Testis (tissue), 3 donors: ENCODE results near the gene CFAP91. TPM values are rescaled to one million over a fixed set of nuclear protein-coding genes. Genes with fewer than 3 reads are reported as not detected.

Experiments
- DNase-seq: peaks from one replicate; pipeline ENCODE4 v3.0.0-alpha.2; 2019
- H3K27ac ChIP-seq, 2 donors: fragments of 200-600 bp; sonication (generic); one replicate each; pipeline ENCODE4 v1.5.1; 2019
- H3K27me3 ChIP-seq: fragments of 200-600 bp; sonication (generic); one replicate; pipeline ENCODE4 v1.5.1; 2019
- H3K36me3 ChIP-seq: fragments of 200-600 bp; sonication (generic); one replicate; pipeline ENCODE4 v1.5.1; 2017; ENCODE audit warnings: low read depth; ENCODE audit errors: missing control alignments
- H3K4me1 ChIP-seq: fragments of 200-600 bp; sonication (generic); one replicate; pipeline ENCODE4 v1.5.1; 2019
- H3K4me3 ChIP-seq, 2 donors: fragments of 200-600 bp; sonication (generic); one replicate each; pipeline ENCODE4 v1.5.1; 2017 to 2019
- H3K9me3 ChIP-seq: fragments of 200-600 bp; sonication (generic); one replicate; pipeline ENCODE4 v1.5.1; 2017
- CTCF ChIP-seq, 3 experiments: fragments of 450-650 bp in 2 of 3; fragments of 200-600 bp in 1 of 3; sonication (generic) in 1 of 3; IDR thresholded peaks; one replicate each; pipeline ENCODE4 v1.5.1; 2016 to 2019; ENCODE audit warnings: antibody characterized with exemption in 3 of 3, mild to moderate bottlenecking in 2 of 3, moderate library complexity in 1 of 3
- POLR2A ChIP-seq: fragments of 450-650 bp; IDR thresholded peaks from one replicate; pipeline ENCODE4 v1.6.1; 2017; ENCODE audit warnings: antibody characterized with exemption, mild to moderate bottlenecking, moderate library complexity
- WGBS, 2 donors: methylation state at CpG; one replicate each; pipeline ENCODE4 v1.1.5; 2018; 5-methylcytosine and 5-hydroxymethylcytosine counted together
- intact Hi-C: fragments of 100-400 bp; cut with DNase I; formaldehyde crosslinking; loops from one replicate; pipeline ENCODE4 v1.15.1; 2023; ENCODE audit warnings: low total_unique reads
- polyA plus RNA-seq: library from polyadenylated mRNA; stranded (reverse); fragments of 350-450 nt; fragmentation: Illumina TruSeq; extraction: RNeasy Lipid Tissue Mini Kit (QIAGEN cat#74804); gene quantifications from one replicate; pipeline ENCODE4 v1.2.3, GENCODE V29; 2014; ENCODE audit warnings: low read depth, low replicate concordance; ENCODE audit not compliant: insufficient read depth
- total RNA-seq, 2 donors: library from RNA; depleted of rRNA; stranded (reverse); fragments of >200 nt; gene quantifications; one replicate each; pipeline ENCODE4 v1.2.3, GENCODE V29; 2016

CFAP91 gene
- total and polyA plus RNA-seq, 3 donors from 2014 or later, result 28.3 to 58.0 (median 47.6) TPM

- no peak for DNase-seq
- Histone ChIP-seq H3K4me1 (no peaks in the 10 kb centered on the region), H3K36me3 (no peaks in the 10 kb centered on the region), H3K27ac (no peak overlapping the region), H3K9me3 (no peaks in the 10 kb centered on the region), H3K27me3 (no peaks in the 10 kb centered on the region), H3K4me3 (no peak overlapping the region)
- intact Hi-C loops, result no loop called here
- 84 to 98% methylated on average over 5 of the region's 5 CpGs for WGBS, 2 donors
- no peak for TF ChIP-seq CTCF (IDR thresholded peaks at IDR 0.05)
- no peak for TF ChIP-seq POLR2A
Observed at GRCh38 chr3:119733812-119734211, 31.0 kb downstream of the CFAP91 start.

GRCh38 chr3:119738741-119739140 is 35.9 kb downstream of the CFAP91 start:
- DNase-seq, result no peak
- Histone ChIP-seq H3K9me3 (no peaks in the 10 kb centered on the region), H3K27me3 (no peaks in the 10 kb centered on the region), H3K4me3 (no peak overlapping the region), H3K36me3 (no peaks in the 10 kb centered on the region), H3K27ac (no peak overlapping the region), H3K4me1 (no peaks in the 10 kb centered on the region)
- TF ChIP-seq POLR2A, result no peak
- TF ChIP-seq CTCF (IDR thresholded peaks at IDR 0.05), result no peak
- intact Hi-C loops, result no loop called here

GRCh38 chr3:119741657-119742590 is 39.1 kb downstream of the CFAP91 start:
- DNase-seq, result no peak
- WGBS, 2 donors, result 81 to 90% methylated on average over 5 of the region's 5 CpGs
- TF ChIP-seq CTCF (IDR thresholded peaks at IDR 0.05) (no peak), POLR2A (no peak)
- H3K4me3 ChIP-seq, result no peak overlapping the region
- no peaks in the 10 kb centered on the region for H3K27me3 ChIP-seq
- no peaks in the 10 kb centered on the region for H3K36me3 ChIP-seq
- H3K4me1 ChIP-seq, result no peaks in the 10 kb centered on the region
- no peak overlapping the region for H3K27ac ChIP-seq
- no peaks in the 10 kb centered on the region for H3K9me3 ChIP-seq
- intact Hi-C loops, result no loop called here

GRCh38 chr3:119743921-119744320 is 41.1 kb downstream of the CFAP91 start:
- DNase-seq, result no peak
- no peaks in the 10 kb centered on the region for H3K27me3 ChIP-seq
- WGBS, 2 donors, result 93 to 97% methylated on average over 10 of the region's 10 CpGs
- no peak for TF ChIP-seq POLR2A
- TF ChIP-seq CTCF (IDR thresholded peaks at IDR 0.05), result no peak
- H3K36me3 ChIP-seq, result no peaks in the 10 kb centered on the region
- intact Hi-C loops, result no loop called here
- no peaks in the 10 kb centered on the region for H3K9me3 ChIP-seq
- H3K4me1 ChIP-seq, result no peaks in the 10 kb centered on the region
- no peak overlapping the region for H3K27ac ChIP-seq
- no peak overlapping the region for H3K4me3 ChIP-seq

GRCh38 chr3:119745942-119746341 is 43.1 kb downstream of the CFAP91 start:
- Histone ChIP-seq H3K36me3 (no peaks in the 10 kb centered on the region), H3K27ac (no peak overlapping the region), H3K4me1 (no peaks in the 10 kb centered on the region), H3K27me3 (no peaks in the 10 kb centered on the region), H3K4me3 (no peak overlapping the region), H3K9me3 (no peaks in the 10 kb centered on the region)
- TF ChIP-seq POLR2A (no peak), CTCF (IDR thresholded peaks at IDR 0.05) (no peak)
- WGBS, 2 donors, result 97 to 100% methylated on average over 1 of the region's 1 CpG
- intact Hi-C loops, result no loop called here
- no peak for DNase-seq
